Vagina (tissue), 2 donors: ENCODE results near the gene CNTNAP5.

ENCODE experiments used
- CTCF ChIP-seq, 3 experiments: fragments of 450-650 bp in 2 of 3; fragments of 200-600 bp in 1 of 3; sonication (generic) in 1 of 3; IDR thresholded peaks; one replicate each; pipeline ENCODE4 v1.5.1; 2017 to 2019; ENCODE audit warnings: antibody characterized with exemption in 3 of 3, mild to moderate bottlenecking in 2 of 3, moderate library complexity in 2 of 3
- POLR2A ChIP-seq, 2 donors: fragments of 450-650 bp; IDR thresholded peaks; one replicate each; pipeline ENCODE4 v1.6.1; 2017; ENCODE audit warnings: antibody characterized with exemption in 2 of 2, mild to moderate bottlenecking in 2 of 2, moderate library complexity in 2 of 2

GRCh38 chr2:124267794-124268193, 242.7 kb downstream of the CNTNAP5 start:
- TF ChIP-seq CTCF (IDR thresholded peaks at IDR 0.05), result no peak
- TF ChIP-seq POLR2A (IDR thresholded peaks at IDR 0.05), result no peak
